ENCODE data around the gene GREB1. TPM values are rescaled to one million over a fixed set of nuclear protein-coding genes. Genes with fewer than 3 reads are reported as not detected.

Gene GREB1
- total and polyA plus RNA-seq, 2 of the 13 experiments (the other 11 are each of a cell fraction or from before 2014, with no cell fraction given) = 31.3 to 61.2 TPM

- TF ChIP-seq ZBTB10 (CRISPR knock-in tag; IDR thresholded peaks at IDR 0.05; ENCODE audit: borderline replicate concordance) (peak; percentile 90), KDM5A (IDR thresholded peaks at IDR 0.05; ENCODE audit: borderline replicate concordance, low read length) (no peak), SIX1 (CRISPR knock-in tag; IDR thresholded peaks at IDR 0.05; ENCODE audit: borderline replicate concordance) (no peak), POLR2AphosphoS2 (IDR thresholded peaks at IDR 0.05; ENCODE audit: low read depth, low read length) (no peak), ZNF512B (CRISPR knock-in tag; IDR thresholded peaks at IDR 0.05; ENCODE audit: borderline replicate concordance) (no peak), ZNF432 (CRISPR knock-in tag; IDR thresholded peaks at IDR 0.05; ENCODE audit: borderline replicate concordance) (no peak), PLRG1 (conservative IDR thresholded peaks at IDR 0.05) (no peak), MXD4 (CRISPR knock-in tag; IDR thresholded peaks at IDR 0.05) (peak; percentile 99), ZNF552 (CRISPR knock-in tag; IDR thresholded peaks at IDR 0.05; ENCODE audit: borderline replicate concordance) (peak; percentile 96; the same call in 1 of the 2 replicates), STAT5B (CRISPR knock-in tag; IDR thresholded peaks at IDR 0.05) (peak; percentile 98), CCAR2 (optimal IDR thresholded peaks at IDR 0.05; ENCODE audit: low read depth, low read length) (no peak), ZNF383 (CRISPR knock-in tag; IDR thresholded peaks at IDR 0.05; ENCODE audit: borderline replicate concordance) (no peak)
- TF ChIP-seq, protein P1, sequence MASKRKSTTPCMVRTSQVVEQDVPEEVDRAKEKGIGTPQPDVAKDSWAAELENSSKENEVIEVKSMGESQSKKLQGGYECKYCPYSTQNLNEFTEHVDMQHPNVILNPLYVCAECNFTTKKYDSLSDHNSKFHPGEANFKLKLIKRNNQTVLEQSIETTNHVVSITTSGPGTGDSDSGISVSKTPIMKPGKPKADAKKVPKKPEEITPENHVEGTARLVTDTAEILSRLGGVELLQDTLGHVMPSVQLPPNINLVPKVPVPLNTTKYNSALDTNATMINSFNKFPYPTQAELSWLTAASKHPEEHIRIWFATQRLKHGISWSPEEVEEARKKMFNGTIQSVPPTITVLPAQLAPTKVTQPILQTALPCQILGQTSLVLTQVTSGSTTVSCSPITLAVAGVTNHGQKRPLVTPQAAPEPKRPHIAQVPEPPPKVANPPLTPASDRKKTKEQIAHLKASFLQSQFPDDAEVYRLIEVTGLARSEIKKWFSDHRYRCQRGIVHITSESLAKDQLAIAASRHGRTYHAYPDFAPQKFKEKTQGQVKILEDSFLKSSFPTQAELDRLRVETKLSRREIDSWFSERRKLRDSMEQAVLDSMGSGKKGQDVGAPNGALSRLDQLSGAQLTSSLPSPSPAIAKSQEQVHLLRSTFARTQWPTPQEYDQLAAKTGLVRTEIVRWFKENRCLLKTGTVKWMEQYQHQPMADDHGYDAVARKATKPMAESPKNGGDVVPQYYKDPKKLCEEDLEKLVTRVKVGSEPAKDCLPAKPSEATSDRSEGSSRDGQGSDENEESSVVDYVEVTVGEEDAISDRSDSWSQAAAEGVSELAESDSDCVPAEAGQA (IDR thresholded peaks at IDR 0.05; ENCODE audit: low read depth) = no peak; the same call in 1 of the 2 replicates
- TF ChIP-seq, protein P1 (CRISPR knock-in tag; IDR thresholded peaks at IDR 0.05; ENCODE audit: borderline replicate concordance) = peak; percentile 99
These were observed 135.8 kb downstream of the GREB1 start, which contains the start of gene NTSR2 (continued) for GRCh38 chr2:11669454-11670291.

All from HepG2 (cell line).